ENCODE measurements around the gene PCSK6.

The PCSK6 gene

DNA sequence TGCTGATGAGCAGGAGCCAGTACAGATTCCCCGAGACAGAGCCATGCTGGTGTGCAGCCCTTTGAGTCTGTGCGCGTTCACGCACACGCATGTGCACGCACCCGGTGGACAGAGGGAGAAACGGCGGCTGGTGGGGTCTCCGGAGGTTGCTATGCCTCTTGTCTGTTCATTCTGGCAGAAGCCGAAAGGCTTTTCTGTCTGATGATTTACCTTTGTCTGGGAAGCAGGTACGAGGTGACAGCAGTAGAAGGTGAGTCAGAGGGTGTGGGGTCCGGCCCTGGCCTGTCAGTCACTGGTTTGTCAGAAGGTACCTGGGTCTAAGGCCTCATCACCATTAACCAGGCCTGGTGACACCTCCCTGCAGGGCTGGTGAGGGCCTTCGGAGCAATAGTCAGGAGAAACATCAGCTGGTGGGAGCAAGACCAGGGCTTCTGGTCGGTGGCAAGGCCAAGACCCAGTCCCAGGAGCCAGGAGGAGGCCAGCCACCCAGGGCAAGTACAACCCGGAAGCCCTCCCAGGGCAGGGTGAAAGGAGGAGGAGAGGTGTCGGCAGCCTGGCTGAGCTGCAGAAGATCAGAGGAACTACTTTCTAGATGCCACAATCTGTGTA, 7.5 kb downstream of the PCSK6 start:
- DNase-seq, result peak; percentile 42

- peak; percentile 37 for DNase-seq
Measured at GRCh38 chr15:101481381-101481705, 8.2 kb downstream of the PCSK6 start.

GRCh38 chr15:101480613-101481380, 8.7 kb downstream of the PCSK6 start:
- DNase-seq, result peak; percentile 37

DNA sequence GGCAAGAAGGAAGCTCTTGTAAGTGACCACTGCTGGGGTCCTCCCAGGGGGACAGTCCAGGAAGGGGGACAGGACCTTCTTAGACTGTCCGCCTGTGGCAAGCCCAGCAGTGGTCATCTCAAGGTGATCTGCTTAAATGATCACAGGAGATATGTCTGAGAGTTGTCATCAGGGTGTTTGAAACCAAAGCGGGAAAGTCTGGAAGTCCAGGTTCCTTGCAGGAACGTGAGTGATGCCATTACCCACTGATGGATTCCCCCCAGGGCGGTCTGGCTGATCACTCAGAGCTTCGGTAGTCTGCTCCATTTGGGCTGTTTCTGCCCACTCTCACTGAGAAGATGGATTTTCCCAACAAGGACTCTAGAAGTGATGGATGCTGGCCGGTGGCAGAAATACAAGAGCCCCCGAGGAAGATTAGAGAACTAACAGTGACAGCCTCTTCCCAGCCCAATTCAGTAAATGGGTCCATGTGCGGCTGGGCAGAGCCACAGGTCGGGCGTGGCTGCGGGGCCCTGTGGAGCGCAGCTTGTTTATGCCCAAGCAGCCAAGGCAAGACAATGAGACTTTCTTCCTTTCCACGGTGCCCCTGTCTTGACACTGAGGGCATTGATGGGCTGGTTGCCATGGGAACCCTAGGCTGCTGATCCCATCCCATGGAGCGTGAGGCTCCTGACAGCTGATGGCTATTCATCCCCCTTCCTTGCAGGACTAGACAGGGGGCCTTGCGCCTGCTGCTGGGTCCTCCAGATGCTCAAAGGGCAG, 9.5 kb downstream of the PCSK6 start:
- DNase-seq, result no peak

- peak; percentile 35 for DNase-seq
Measured at GRCh38 chr15:101479342-101479845, 10.1 kb downstream of the PCSK6 start.

DNA sequence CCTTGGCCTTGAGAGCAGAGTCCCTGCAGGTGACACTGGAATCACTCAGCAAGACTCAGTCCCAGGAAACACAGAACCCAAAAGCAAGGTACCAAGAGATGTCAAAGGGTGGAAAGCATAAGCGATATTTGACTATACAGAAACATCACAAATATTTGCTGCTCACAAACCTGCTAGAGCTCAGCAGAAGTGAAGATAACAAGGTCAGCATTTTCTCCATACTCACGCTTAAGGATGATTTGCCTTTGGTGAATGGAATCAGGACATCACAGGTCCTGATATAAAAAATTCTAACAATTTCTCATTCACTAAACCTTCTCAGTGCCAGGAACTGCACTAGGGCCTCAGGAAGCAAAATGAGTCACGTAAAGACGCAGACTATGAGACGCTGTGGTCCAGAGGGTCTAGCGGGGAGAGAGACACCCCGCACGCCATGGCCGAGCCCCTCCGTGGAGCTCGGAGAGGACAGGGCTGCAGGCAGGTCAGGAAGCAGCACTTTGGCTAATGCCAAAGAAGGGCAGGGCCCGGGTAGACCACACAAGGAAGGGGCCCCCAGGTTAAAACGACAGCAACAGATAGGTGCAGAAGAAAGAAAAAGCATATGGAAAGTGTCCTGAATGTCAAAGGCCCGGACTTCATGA, 10.7 kb downstream of the PCSK6 start:
- DNase-seq, result no peak

DNA sequence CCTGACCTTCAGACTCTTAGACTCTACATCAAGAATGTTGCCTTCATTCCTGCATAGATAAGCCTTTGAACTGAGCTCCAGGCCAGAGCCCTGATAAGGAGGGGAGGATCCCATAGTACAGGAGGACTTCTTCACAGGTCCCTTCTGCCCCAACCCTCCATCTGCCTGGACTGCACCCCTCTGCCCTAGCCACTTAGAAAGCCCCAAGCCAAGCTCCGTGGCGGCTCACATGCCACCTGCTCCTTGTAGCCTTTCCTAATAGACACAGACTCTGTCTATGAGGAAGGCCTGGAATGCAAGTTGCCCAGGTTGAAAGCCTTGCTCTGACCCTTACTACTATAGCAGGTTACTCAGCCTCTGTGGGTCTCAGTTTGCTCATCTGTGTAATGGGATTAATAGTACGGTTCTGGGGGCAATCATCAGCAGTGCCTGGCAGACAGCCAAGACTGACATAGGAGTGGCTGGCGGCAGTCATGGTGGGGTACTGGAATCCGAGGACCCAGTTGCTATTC, 11.6 kb downstream of the PCSK6 start:
- DNase-seq, result peak; percentile 25

- peak; percentile 18 for DNase-seq
Measured at GRCh38 chr15:101476756-101477155, 12.8 kb downstream of the PCSK6 start.

GRCh38 chr15:101474983-101475382, 14.5 kb downstream of the PCSK6 start:
- DNase-seq, result no peak

DNA sequence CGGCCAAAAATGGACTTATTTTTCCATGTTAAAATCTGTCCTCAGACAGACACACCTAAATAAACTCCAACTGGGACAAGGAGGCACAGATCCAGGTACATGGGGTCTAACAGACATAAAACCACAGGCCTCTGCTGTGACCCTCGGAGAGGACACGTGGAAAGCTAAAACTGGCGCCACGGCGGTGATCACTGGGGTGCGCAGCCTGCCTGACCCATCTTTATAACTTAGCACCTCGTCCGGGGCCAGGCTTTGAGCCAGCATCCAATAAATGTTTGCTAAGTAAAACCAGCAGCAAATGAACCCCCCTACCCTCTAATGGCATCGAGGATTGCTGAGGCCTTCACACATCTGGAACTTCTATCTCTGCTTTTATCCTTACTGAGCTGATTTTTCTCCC, 15.3 kb downstream of the PCSK6 start:
- DNase-seq, result peak; percentile 2

GRCh38 chr15:101472033-101472432, 17.5 kb downstream of the PCSK6 start:
- DNase-seq, result peak; percentile 34

GRCh38 chr15:101470548-101471239, 18.8 kb downstream of the PCSK6 start:
- peak; percentile 20 for DNase-seq

GRCh38 chr15:101469520-101470288, 19.8 kb downstream of the PCSK6 start:
- DNase-seq, result peak; percentile 26

DNA sequence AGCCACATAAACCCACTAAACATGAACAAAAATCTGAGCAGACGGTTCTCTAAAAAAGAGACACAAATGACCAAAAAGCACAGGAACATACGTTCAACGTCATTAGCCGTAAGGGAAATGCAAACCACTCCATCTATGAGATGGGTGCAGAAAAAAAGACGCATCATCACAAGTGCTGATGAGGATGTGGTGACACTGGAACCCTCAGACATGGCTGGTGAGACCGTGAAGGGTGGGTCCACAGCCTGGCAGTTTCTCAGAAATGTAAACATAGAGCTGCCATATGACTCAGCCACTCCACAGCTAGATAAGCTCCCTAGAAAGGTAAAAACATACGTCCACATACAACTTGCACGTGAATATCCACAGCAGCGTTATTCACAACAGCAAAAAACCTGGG, 23.3 kb downstream of the PCSK6 start:
- DNase-seq, result peak; percentile 33

GRCh38 chr15:101464999-101465669, 24.4 kb downstream of the PCSK6 start:
- DNase-seq, result no peak

DNA sequence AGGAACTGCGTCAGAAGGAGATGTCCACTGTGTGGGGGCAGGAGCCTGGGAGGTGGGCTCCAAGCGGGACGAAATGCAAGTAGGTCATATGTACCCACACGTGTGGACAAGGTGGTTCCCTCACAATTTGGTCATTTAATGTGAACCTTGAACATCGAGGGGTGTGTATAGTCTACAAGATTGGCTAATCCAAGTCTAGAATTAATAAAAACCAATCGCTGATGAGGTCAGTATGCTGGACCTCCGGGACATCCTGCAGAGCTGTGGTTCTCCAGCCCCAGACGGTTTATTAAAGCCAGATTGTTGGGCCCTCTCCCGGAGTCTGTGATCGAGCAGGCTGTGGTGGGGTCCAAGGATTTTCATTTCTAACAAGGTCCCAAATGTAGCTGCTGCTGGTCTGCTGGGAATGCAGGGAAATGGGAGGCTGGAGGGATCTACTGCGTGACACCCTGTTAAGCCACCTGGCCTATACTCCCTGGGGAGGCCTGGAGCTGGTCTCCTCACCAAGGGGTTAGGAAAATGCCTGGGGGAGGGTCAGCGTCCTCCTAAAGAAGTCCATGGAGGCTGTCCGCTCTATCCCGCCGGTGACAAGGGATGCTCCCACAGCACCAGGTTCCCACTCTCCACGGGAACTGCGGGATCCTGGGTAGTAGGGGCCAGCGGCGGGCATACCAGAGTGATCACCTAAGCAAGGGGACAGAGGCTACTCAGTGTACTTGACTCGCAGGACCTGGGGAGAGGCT, 25.1 kb downstream of the PCSK6 start:
- no peak for DNase-seq

DNA sequence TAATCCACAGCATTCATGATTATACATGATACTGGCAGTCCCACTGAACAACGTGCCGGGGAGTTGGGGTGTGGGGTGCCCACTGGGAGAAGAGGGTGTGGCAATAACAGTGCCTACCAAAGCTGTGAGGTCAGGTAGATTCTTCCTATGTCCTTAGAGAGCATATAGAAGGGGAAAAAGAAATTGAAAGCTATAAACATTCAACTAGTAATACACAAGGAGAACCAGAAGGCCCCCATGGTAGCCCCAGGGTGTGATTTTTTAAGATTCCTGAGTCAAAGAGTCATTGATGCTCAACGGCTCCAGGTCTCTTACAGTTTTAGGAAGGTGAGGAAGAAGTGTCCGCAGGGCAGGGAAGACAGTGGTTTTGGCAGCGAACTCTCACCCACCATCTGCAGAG, 25.8 kb downstream of the PCSK6 start:
- DNase-seq, result peak; percentile 1

GRCh38 chr15:101463270-101463669, 26.2 kb downstream of the PCSK6 start:
- DNase-seq, result no peak

DNA sequence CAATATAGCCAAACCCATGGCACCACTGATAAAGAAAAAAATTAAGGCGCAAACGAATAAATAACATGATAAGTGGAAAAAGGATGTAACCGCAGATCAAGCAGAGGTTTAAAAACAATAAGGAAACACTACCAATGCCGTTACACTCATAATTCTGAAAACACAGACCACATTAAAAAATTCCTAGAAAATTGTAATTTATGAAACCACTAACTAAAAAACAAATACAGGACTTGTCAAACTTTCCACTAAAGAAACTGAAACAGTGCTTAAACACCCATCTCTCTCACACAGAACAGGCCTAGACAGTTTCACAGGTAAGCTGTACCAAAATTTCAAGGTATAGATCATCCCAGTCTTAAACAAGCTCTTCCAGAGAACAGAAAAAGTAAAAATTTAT, 28.4 kb downstream of the PCSK6 start:
- no peak for DNase-seq

DNA sequence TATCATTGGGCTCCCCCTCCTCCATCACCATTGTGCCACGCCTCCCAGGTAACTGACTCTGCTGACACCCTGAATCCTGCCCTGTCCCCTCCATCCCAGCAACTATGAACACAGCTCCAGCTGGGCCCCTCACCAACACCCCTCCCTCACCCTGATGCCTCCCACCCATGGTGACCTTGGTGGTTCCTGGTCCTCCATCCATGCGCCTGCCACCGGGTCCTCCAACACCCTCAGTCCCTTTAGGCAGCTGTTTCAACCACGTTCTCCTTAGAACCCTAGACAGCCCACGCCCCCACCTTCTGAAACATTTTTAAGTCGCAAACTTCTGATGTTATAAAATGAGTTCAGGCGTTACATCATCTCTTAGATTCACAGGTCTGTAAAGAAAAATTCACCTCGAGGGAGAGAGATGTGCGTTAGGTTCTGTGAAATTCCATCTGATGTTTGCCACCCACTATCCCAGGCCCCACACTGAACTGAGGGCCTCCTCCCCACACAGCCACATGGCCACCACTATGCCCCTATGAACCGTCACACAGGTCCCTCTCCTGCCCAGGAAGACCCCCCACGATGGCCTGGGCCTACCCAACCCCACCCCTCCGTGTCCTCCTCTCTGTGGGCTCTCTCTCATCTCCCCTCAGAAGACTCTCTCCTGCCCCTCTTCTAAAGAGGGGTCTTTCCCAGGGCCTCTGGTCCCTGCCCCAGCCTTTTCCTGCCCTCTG, 29.8 kb downstream of the PCSK6 start:
- DNase-seq, result no peak
